Choroid plexus epithelial cell (primary cell): ENCODE results near the gene RAB27A.

Source experiments
- DNase-seq: peaks from one replicate; pipeline ENCODE4 v3.0.0-alpha.2; 2010; ENCODE audit warnings: low read depth
- H3K4me3 ChIP-seq: 2 replicates; pipeline ENCODE4 v1.5.1; 2011; ENCODE audit warnings: low read depth, mild to moderate bottlenecking, control low read depth, low read length, moderate library complexity
- CTCF ChIP-seq: conservative IDR thresholded peaks from 2 replicates; pipeline ENCODE4 v1.5.1; 2011; ENCODE audit warnings: low read depth, mild to moderate bottlenecking, control low read depth, inconsistent platforms, low read length, moderate library complexity

RAB27A gene

GRCh38 chr15:55183679-55184078 lies 105.9 kb downstream of the RAB27A start:
- no peak overlapping the region for H3K4me3 ChIP-seq
- no peak for DNase-seq
- TF ChIP-seq CTCF = no peak

GRCh38 chr15:55179141-55179540 lies 110.5 kb downstream of the RAB27A start:
- no peak for DNase-seq
- no peak overlapping the region for H3K4me3 ChIP-seq
- TF ChIP-seq CTCF = no peak

GRCh38 chr15:55170361-55170760 lies 119.3 kb downstream of the RAB27A start:
- no peak for DNase-seq
- H3K4me3 ChIP-seq = no peak overlapping the region
- TF ChIP-seq CTCF = no peak

GRCh38 chr15:55168350-55168974 lies 121.2 kb downstream of the RAB27A start:
- TF ChIP-seq CTCF = peak; percentile 92
- DNase-seq = peak; percentile 84
- H3K4me3 ChIP-seq = no peak overlapping the region

DNA sequence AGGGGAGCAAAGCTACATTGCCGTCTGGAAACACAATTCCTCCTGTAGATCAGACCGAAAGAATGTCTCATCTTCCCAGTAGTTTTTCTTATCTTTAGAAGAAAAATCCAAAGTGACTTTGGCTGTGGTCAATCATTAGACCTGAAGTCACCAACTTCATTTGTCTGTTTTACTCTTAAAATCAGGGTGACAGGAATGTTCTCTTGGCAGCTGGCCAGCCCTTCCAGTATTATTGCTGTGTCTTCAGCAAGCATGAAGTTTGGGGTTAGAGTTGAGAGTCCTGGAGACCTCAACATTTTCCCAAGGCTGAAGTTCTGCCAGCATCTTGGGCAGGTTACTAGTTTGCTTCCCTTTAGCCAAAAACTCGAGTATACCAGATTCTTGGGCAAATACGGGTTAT lies 125.3 kb downstream of the RAB27A start:
- TF ChIP-seq CTCF = no peak
- H3K4me3 ChIP-seq = no peak overlapping the region
- no peak for DNase-seq
